SJSA1 (cell line): ENCODE data around the gene GPATCH8. TPM values are rescaled to one million over a fixed set of nuclear protein-coding genes. Genes with fewer than 3 reads are reported as not detected.

Experiments
- DNase-seq, 2 experiments: peaks; one replicate each; pipeline ENCODE4 v3.0.0-alpha.2; 2015 to 2020; ENCODE audit warnings: low spot score in 2 of 2, low read depth in 1 of 2
- H3K27ac ChIP-seq: fragments of 250-450 bp; sonication (Bioruptor Pico); 2 replicates; pipeline ENCODE4 v1.5.1; 2020; ENCODE audit warnings: mild to moderate bottlenecking, moderate library complexity
- H3K27me3 ChIP-seq: fragments of 250-450 bp; sonication (Bioruptor Pico); replicated peaks from 2 replicates; pipeline ENCODE4 v1.5.1; 2020; ENCODE audit warnings: mild to moderate bottlenecking, moderate library complexity
- H3K36me3 ChIP-seq: fragments of 250-450 bp; sonication (Bioruptor Pico); 2 replicates; pipeline ENCODE4 v1.5.1; 2020; ENCODE audit warnings: mild to moderate bottlenecking
- H3K4me1 ChIP-seq: fragments of 250-450 bp; sonication (Bioruptor Pico); replicated peaks from 2 replicates; pipeline ENCODE4 v1.6.1; 2021; ENCODE audit warnings: mild to moderate bottlenecking
- H3K4me3 ChIP-seq: fragments of 250-450 bp; sonication (Bioruptor Pico); 2 replicates; pipeline ENCODE4 v1.5.1; 2020; ENCODE audit warnings: mild to moderate bottlenecking
- H3K9me3 ChIP-seq: fragments of 250-450 bp; sonication (Bioruptor Pico); replicated peaks from 2 replicates; pipeline ENCODE4 v1.5.1; 2020; ENCODE audit warnings: mild to moderate bottlenecking
- total RNA-seq: library from RNA; depleted of rRNA; stranded (reverse); fragments of >200 nt; shearing (Covaris generic); gene quantifications from 2 replicates; pipeline ENCODE4 v1.2.3, GENCODE V29; 2014; rRNA removed

Gene GPATCH8
- total RNA-seq, 1 experiment from 2014 or later = 22.7 TPM

DNA sequence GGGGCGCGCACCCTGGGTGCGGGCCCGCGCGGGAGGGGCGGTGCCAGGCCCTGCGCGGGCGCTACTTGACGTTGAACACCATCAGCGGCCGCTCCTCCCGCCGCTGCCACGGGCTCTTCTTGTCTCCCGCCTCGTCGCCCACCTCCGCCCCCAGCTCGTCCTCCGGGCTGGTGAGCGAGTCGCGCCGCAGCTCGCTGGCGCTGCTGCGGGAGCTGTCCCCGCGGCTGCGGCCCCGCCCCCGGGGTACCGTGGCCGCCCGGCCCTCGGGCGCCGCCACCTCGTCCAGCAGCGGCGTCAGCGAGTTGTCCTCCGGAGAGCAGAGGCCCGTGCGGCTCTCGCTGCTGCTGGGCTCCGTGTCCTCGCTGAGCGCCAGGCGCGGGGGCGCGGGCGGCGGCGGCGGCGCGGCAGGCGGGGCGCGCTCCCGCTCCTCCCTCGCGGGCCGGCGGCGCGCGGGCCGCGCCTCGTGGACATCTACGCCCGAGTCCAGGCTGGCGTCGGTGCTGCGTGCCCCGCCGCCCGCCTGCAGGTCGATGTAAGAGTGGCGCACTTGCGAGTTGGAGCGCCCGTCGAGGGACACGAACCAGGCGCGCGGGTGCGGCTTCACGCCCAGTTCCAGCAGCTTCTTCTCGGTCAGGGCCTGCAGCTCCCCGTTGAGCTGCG is 149.4 kb downstream of the GPATCH8 start:
- no peaks in the 10 kb centered on the region for H3K4me1 ChIP-seq
- no peaks in the 10 kb centered on the region for H3K9me3 ChIP-seq
- DNase-seq = no peak
- H3K36me3 ChIP-seq = peaks cover 30% of the 10 kb centered on the region
- H3K27ac ChIP-seq = no peak overlapping the region
- H3K4me3 ChIP-seq = no peak overlapping the region
- no peaks in the 10 kb centered on the region for H3K27me3 ChIP-seq

DNA sequence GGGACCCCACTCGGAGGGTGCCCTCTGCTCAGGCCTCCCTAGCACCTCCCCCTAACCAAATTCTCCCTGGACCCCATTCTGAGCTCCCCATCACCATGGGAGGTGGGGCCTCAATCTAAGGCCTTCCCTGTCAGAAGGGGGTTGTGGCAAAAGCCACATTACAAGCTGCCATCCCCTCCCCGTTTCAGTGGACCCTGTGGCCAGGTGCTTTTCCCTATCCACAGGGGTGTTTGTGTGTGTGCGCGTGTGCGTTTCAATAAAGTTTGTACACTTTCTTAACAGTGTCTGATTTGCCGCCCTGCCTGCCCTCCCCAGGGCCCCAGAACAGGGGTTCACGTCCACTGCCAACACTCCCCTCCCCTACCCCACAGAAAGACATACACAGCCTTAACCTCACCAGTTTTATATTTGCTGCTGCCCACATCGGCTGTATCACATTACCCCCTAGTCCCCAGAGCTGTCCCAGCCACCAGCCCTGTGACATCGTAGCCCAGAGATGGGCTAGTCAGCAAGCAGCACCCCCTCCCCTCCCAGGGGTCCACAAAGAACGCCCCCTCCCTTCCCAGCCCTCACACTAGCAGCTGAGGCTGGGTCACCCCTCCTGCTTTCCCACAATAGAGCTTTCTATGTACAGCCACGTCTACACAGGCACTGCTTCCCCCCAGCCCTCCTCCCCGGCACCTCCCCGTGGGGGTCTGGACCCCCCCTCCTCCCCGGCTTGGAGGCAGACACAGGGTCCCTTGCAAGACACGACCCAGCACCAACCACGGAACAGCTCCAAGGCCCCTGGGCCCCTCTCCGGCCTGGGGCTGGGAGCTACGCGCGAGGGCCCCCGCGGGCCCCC is 150.2 kb downstream of the GPATCH8 start:
- Histone ChIP-seq H3K27me3 (no peaks in the 10 kb centered on the region), H3K4me3 (no peak overlapping the region), H3K4me1 (no peaks in the 10 kb centered on the region), H3K9me3 (no peaks in the 10 kb centered on the region), H3K27ac (no peak overlapping the region), H3K36me3 (peaks cover 30% of the 10 kb centered on the region)
- no peak for DNase-seq

DNA sequence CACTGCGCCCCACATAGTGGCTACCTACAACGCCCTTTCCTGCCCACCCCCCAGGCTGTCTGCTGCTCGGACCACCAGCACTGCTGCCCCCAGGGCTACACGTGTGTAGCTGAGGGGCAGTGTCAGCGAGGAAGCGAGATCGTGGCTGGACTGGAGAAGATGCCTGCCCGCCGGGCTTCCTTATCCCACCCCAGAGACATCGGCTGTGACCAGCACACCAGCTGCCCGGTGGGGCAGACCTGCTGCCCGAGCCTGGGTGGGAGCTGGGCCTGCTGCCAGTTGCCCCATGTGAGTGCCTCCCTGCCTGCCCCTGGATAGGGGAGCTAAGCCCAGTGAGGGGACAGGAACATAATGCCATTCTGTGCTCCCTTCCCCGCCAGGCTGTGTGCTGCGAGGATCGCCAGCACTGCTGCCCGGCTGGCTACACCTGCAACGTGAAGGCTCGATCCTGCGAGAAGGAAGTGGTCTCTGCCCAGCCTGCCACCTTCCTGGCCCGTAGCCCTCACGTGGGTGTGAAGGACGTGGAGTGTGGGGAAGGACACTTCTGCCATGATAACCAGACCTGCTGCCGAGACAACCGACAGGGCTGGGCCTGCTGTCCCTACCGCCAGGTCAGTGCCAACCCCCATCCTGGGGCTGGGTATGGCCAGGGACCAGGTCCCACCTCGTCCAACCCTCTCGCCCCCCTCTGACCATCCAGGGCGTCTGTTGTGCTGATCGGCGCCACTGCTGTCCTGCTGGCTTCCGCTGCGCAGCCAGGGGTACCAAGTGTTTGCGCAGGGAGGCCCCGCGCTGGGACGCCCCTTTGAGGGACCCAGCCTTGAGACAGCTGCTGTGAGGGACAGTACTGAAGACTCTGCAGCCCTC is 151.0 kb downstream of the GPATCH8 start:
- H3K27ac ChIP-seq = no peak overlapping the region
- H3K4me1 ChIP-seq = no peaks in the 10 kb centered on the region
- H3K36me3 ChIP-seq = peaks cover 30% of the 10 kb centered on the region
- H3K27me3 ChIP-seq = no peaks in the 10 kb centered on the region
- no peak overlapping the region for H3K4me3 ChIP-seq
- H3K9me3 ChIP-seq = no peaks in the 10 kb centered on the region
- no peak for DNase-seq

DNA sequence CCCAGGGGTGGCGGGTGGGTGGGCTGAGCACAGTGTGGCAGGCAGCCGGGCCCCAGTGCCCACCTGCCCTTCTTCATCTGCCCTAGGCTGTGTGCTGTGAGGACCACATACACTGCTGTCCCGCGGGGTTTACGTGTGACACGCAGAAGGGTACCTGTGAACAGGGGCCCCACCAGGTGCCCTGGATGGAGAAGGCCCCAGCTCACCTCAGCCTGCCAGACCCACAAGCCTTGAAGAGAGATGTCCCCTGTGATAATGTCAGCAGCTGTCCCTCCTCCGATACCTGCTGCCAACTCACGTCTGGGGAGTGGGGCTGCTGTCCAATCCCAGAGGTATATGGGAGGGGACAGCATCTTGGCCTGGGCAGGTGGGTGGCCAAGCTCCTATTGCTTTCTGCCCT is 151.7 kb downstream of the GPATCH8 start:
- Histone ChIP-seq H3K36me3 (peaks cover 30% of the 10 kb centered on the region), H3K27ac (no peak overlapping the region), H3K4me1 (no peaks in the 10 kb centered on the region), H3K9me3 (no peaks in the 10 kb centered on the region), H3K27me3 (no peaks in the 10 kb centered on the region), H3K4me3 (no peak overlapping the region)
- DNase-seq = no peak

DNA sequence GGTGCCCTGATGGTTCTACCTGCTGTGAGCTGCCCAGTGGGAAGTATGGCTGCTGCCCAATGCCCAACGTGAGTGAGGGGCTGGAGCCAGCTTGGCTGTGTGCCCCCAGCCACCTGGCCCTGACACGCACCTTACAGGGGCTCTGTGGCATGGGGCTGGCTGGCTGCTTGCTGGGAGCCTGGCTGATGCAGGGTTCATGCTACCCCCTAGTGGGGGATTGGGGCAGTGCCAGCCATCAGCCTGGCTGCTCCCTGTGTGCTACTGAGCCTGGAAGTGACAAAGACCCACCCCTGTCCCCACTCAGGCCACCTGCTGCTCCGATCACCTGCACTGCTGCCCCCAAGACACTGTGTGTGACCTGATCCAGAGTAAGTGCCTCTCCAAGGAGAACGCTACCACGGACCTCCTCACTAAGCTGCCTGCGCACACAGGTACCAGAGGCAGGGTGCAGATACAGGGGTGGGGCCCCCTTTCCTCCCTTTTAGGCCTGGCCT is 152.4 kb downstream of the GPATCH8 start:
- Histone ChIP-seq H3K4me3 (no peak overlapping the region), H3K36me3 (peaks cover 30% of the 10 kb centered on the region), H3K27me3 (no peaks in the 10 kb centered on the region), H3K27ac (no peak overlapping the region), H3K9me3 (no peaks in the 10 kb centered on the region), H3K4me1 (peaks cover 4% of the 10 kb centered on the region)
- peak; percentile 54 to 75 for DNase-seq

DNA sequence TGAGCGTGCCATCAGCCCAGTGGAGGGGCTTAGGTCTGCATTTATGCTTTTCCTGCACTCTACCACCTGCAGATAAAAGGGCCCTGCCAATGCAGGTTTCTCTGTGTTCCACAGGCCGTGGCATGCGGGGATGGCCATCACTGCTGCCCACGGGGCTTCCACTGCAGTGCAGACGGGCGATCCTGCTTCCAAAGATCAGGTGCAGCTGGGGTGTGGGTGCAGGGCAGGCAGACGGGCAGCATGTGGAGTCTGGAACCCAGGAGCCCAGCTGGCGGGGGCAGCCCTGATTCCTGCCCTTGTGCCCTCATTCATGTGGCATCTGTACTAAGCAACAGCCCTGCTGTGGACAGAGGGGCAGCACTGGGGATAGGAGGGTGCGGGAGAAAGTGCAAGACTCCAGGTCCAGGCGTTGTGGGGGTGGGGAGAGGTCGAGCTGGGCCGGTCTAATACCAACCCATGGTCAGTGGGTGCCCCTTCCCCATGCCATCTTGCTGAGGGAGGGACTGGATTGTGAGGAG is 153.6 kb downstream of the GPATCH8 start:
- Histone ChIP-seq H3K4me1 (peaks cover 11% of the 10 kb centered on the region), H3K4me3 (no peak overlapping the region), H3K9me3 (no peaks in the 10 kb centered on the region), H3K36me3 (peaks cover 30% of the 10 kb centered on the region), H3K27ac (no peak overlapping the region), H3K27me3 (no peaks in the 10 kb centered on the region)
- no peak for DNase-seq

DNA sequence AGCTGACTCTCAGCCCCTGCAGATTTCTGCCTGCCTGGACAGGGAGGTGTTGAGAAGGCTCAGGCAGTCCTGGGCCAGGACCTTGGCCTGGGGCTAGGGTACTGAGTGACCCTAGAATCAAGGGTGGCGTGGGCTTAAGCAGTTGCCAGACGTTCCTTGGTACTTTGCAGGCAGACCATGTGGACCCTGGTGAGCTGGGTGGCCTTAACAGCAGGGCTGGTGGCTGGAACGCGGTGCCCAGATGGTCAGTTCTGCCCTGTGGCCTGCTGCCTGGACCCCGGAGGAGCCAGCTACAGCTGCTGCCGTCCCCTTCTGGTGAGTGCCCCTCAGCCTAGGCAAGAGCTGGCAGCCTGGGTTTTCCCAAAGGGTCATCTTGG is 154.2 kb downstream of the GPATCH8 start:
- H3K27ac ChIP-seq = no peak overlapping the region
- no peak for DNase-seq
- H3K27me3 ChIP-seq = no peaks in the 10 kb centered on the region
- no peak overlapping the region for H3K4me3 ChIP-seq
- H3K4me1 ChIP-seq = peaks cover 15% of the 10 kb centered on the region
- H3K36me3 ChIP-seq = peaks cover 30% of the 10 kb centered on the region
- no peaks in the 10 kb centered on the region for H3K9me3 ChIP-seq

DNA sequence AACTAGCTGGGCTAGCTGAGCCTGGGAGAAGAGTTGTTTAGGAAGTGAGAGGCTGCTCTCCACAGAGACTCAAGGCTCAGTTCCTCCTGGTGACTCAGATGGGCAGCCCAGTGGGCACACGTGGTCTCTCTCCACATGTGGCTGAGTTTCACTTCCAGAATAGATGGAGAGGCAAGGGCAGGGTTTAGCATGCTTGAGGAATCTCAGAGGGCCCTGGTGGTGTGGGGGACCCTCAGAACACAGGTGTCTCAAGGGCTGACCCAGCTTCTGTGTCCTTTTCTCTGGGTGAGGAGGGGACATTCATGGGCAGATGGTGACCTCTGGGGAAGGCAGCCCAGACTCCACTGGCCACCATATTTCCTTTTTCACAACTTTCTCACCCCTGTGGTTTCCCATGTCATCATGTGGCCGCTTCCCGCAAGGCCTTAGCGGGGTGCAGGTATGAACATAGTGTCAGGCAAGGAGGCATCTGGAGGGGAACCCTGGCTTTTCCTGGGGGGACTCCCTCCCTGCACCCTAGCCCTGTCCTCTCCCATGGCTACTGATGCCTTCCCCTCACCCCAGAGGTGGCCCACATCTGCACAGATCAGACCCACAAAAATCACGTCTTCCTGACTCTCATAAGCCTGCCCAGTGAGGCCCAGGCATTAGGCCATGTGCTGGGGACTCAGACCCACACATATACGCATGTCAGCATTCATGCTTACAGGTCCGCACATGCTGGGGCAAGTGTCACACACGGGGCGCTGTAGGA is 154.8 kb downstream of the GPATCH8 start:
- Histone ChIP-seq H3K4me3 (no peak overlapping the region), H3K27ac (no peak overlapping the region), H3K36me3 (peaks cover 30% of the 10 kb centered on the region), H3K27me3 (no peaks in the 10 kb centered on the region), H3K9me3 (no peaks in the 10 kb centered on the region), H3K4me1 (peaks cover 15% of the 10 kb centered on the region)
- no peak for DNase-seq

Other genes with a start within 250 kb of the GPATCH8 start
- gene SLC4A1, start 235.3 kb downstream of the GPATCH8 start, total RNA-seq = not detected in 2 replicates
- not detected in 2 replicates for gene RUNDC3A, start 194.8 kb downstream of the GPATCH8 start, total RNA-seq
- gene SLC25A39, start 178.6 kb downstream of the GPATCH8 start, total RNA-seq = 129 and 159 TPM in 2 replicates
- gene GRN, start 158.1 kb downstream of the GPATCH8 start, total RNA-seq = 190 and 246 TPM in 2 replicates
- 6.9 and 8.6 TPM in 2 replicates for gene FAM171A2, start 139.6 kb downstream of the GPATCH8 start, total RNA-seq
- gene ITGA2B, start 113.8 kb downstream of the GPATCH8 start, total RNA-seq = 0.29 TPM in 1 of 2 replicates, not detected in the other
- 17.5 and 21.9 TPM in 2 replicates for gene FZD2, start 54.1 kb upstream of the GPATCH8 start, total RNA-seq
- gene MEIOC, start 153.1 kb upstream of the GPATCH8 start, total RNA-seq = 0.13 TPM in 1 of 2 replicates, not detected in the other
- gene CCDC43, start 186.4 kb upstream of the GPATCH8 start, total RNA-seq = 66.7 and 67.0 TPM in 2 replicates
- 21.0 and 24.7 TPM in 2 replicates for gene DBF4B, start 205.3 kb upstream of the GPATCH8 start, total RNA-seq